ENCODE results near the gene ZBTB18.

ZBTB18 gene

DNA sequence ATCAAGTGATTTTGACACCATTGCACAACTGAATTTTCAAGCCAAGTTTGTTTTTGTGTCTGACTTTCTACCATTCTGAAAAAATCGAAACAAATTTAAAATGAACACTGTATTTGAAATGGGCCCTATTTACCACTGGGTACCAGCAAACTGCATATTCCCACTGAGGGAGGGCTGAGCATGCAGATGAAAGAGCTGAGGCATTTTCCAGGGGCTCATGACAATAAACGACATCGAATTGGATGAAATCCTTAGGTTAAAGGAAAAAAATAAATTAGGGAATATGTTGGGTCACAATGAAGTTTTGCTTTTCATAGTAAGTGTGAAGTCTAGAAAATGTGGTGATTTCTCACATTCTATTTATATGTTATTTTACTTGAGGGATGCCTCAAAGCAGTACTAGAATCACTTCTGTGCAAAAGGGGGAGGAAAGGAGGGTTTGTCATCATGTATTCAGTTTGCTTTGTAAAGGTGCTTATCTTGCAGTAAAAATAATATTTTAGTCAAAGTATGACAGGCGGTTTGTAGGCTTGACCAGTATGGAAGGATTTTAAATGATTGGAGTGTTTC is 11.2 kb downstream of the ZBTB18 start:
- TF ChIP-seq TSHZ2 (CRISPR knock-in tag; IDR thresholded peaks at IDR 0.05): no peak
- TF ChIP-seq GLIS3 (CRISPR knock-in tag; IDR thresholded peaks at IDR 0.05): no peak
- TF ChIP-seq ARNTL (CRISPR knock-in tag; IDR thresholded peaks at IDR 0.05; ENCODE audit: borderline replicate concordance, low read depth): no peak
- TF ChIP-seq ESRRG (CRISPR knock-in tag; IDR thresholded peaks at IDR 0.05): no peak
- no peak for TF ChIP-seq TCF4 (CRISPR knock-in tag; IDR thresholded peaks at IDR 0.05; ENCODE audit: borderline replicate concordance)
- TF ChIP-seq SNAI2 (CRISPR knock-in tag; IDR thresholded peaks at IDR 0.05): no peak
- no peak for TF ChIP-seq BACH2 (CRISPR knock-in tag; IDR thresholded peaks at IDR 0.05; ENCODE audit: borderline replicate concordance)
- no peak for TF ChIP-seq CSDC2 (CRISPR knock-in tag; IDR thresholded peaks at IDR 0.05)
- TF ChIP-seq ZFP3 (CRISPR knock-in tag; IDR thresholded peaks at IDR 0.05): no peak
- TF ChIP-seq OSR1 (CRISPR knock-in tag; IDR thresholded peaks at IDR 0.05): no peak
- no peak for TF ChIP-seq ZC3H10 (CRISPR knock-in tag; IDR thresholded peaks at IDR 0.05)
- TF ChIP-seq ZFP30 (CRISPR knock-in tag; IDR thresholded peaks at IDR 0.05): no peak
- TF ChIP-seq, protein P1, sequence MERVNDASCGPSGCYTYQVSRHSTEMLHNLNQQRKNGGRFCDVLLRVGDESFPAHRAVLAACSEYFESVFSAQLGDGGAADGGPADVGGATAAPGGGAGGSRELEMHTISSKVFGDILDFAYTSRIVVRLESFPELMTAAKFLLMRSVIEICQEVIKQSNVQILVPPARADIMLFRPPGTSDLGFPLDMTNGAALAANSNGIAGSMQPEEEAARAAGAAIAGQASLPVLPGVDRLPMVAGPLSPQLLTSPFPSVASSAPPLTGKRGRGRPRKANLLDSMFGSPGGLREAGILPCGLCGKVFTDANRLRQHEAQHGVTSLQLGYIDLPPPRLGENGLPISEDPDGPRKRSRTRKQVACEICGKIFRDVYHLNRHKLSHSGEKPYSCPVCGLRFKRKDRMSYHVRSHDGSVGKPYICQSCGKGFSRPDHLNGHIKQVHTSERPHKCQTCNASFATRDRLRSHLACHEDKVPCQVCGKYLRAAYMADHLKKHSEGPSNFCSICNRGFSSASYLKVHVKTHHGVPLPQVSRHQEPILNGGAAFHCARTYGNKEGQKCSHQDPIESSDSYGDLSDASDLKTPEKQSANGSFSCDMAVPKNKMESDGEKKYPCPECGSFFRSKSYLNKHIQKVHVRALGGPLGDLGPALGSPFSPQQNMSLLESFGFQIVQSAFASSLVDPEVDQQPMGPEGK (CRISPR knock-in tag; IDR thresholded peaks at IDR 0.05; ENCODE audit: borderline replicate concordance): no peak
- TF ChIP-seq, protein P2, sequence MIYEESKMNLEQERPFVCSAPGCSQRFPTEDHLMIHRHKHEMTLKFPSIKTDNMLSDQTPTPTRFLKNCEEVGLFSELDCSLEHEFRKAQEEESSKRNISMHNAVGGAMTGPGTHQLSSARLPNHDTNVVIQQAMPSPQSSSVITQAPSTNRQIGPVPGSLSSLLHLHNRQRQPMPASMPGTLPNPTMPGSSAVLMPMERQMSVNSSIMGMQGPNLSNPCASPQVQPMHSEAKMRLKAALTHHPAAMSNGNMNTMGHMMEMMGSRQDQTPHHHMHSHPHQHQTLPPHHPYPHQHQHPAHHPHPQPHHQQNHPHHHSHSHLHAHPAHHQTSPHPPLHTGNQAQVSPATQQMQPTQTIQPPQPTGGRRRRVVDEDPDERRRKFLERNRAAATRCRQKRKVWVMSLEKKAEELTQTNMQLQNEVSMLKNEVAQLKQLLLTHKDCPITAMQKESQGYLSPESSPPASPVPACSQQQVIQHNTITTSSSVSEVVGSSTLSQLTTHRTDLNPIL (CRISPR knock-in tag; IDR thresholded peaks at IDR 0.05; ENCODE audit: low read depth): no peak
- no peak for TF ChIP-seq RARB (CRISPR knock-in tag; IDR thresholded peaks at IDR 0.05)
- no peak for TF ChIP-seq TOX (CRISPR knock-in tag; IDR thresholded peaks at IDR 0.05; ENCODE audit: borderline replicate concordance)
- TF ChIP-seq ZNF8 (CRISPR knock-in tag; IDR thresholded peaks at IDR 0.05): no peak
- TF ChIP-seq CSRNP3 (CRISPR knock-in tag; IDR thresholded peaks at IDR 0.05): no peak
- TF ChIP-seq ZNF70 (CRISPR knock-in tag; IDR thresholded peaks at IDR 0.05): no peak
- no peak for TF ChIP-seq PPARA (CRISPR knock-in tag; IDR thresholded peaks at IDR 0.05; ENCODE audit: borderline replicate concordance)

GRCh38 chr1:244063498-244063897 is 12.4 kb downstream of the ZBTB18 start:
- no peak for ATAC-seq
- TF ChIP-seq POU6F1 (CRISPR knock-in tag; IDR thresholded peaks at IDR 0.05; ENCODE audit: borderline replicate concordance, low read depth) (no peak), OSR1 (CRISPR knock-in tag; IDR thresholded peaks at IDR 0.05) (no peak), ZFP30 (CRISPR knock-in tag; IDR thresholded peaks at IDR 0.05) (no peak), CSRNP3 (CRISPR knock-in tag; IDR thresholded peaks at IDR 0.05) (no peak), CSDC2 (CRISPR knock-in tag; IDR thresholded peaks at IDR 0.05) (no peak), ZC3H10 (CRISPR knock-in tag; IDR thresholded peaks at IDR 0.05) (no peak), SNAI2 (CRISPR knock-in tag; IDR thresholded peaks at IDR 0.05) (no peak)

More for the DNA sequence above, 11.2 kb downstream of the ZBTB18 start:
- ATAC-seq: no peak

Measured in SK-N-SH treated with all-trans-retinoic acid at 6 μM for 48 hours (cell line).